Activated T-helper 1 cell treated with anti-CD3 and anti-CD28 coated beads, Interleukin-2, amount 50 U/mL, for 16 hours (primary cell): Measurements from ENCODE around the gene LNPEP.

Experiments
- DNase-seq, 2 donors: peaks; one replicate each; pipeline ENCODE4 v3.0.0-alpha.2; 2020; ENCODE audit warnings: low read depth in 1 of 2, low spot score in 1 of 2

LNPEP gene

DNA sequence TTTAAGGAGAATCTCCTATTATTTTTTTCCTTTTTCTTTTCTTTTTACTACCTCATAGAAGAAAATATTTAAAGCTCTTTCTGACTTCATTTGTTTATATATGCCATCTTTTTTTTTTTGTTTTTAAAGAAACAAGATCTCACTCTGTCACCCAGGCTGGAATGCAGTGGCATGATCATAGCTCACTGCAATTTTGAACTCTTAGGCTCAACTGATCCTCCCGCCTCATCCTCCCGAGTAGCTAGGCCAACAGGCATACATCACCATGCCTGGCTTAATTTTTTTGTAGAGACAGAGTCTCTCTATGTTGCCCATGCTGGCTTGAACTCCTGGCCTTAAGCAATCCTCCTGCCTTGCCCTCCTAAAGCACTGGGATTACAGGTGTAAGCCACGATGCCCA is 59.5 kb downstream of the LNPEP start:
- DNase-seq: no peak

DNA sequence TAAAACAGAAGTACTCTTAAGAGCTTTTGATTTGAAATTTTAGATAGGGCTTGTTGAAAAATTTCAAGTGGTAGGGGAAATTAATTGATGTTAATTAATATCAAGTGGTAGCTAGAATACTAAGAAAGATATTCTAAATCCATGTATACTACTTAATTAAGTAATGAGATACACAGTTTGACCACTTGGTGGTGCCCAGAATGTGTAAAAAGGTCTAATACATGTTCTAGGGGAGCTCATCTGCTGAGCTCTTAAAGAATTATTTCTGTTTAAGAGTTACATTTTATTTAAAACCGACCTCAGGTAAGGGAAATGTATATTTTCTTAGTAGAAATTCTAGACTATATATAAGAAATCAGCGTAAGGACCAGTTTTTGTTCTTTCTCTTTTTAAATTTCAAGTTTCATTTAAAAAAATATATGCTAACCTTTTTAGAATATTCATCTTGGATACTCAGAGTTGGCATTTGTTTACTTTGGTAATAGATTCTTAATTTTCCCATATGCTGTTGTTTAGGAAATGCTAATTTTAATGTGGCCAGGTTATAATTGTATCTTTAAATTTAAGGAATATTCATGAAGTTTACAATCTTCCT is 61.5 kb downstream of the LNPEP start:
- DNase-seq: no peak

DNA sequence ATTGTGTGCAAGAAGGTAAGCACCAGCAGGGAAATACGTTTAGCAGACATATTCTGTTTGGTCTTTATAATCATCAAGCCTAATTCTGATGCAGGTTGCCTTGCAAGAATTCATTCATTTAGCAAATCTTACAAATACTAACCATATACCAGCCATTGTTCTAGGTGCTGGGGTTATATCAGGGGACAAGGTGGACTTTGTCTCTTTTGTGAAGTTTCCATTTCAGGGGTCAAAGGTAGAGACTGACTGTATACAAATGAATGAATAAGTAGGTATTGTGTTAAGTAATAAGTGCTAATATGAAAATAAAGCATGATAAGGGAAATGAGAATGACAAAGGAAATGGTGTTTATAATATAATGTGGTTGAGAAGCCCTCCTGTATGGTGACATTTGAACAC is 64.0 kb downstream of the LNPEP start:
- DNase-seq: no peak

DNA sequence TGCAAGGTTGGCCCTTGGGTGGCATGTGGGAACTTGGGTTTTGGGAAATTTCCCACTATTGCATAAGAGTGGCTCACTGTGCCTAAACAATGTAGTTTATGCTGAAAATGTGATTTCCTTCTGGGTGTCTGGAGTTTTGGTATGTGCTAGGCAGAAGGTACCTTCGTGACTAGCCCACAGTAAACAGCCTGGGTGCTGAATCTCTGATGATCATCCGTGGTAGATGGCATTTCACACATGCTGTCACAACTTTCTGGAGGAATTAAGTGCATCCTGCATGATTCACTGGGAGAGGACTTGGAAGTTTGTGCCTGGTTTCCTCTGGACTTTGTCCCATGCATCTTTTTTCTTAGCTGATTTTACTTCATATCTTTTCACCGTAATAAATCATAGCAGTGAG is 64.5 kb downstream of the LNPEP start:
- DNase-seq: no peak

DNA sequence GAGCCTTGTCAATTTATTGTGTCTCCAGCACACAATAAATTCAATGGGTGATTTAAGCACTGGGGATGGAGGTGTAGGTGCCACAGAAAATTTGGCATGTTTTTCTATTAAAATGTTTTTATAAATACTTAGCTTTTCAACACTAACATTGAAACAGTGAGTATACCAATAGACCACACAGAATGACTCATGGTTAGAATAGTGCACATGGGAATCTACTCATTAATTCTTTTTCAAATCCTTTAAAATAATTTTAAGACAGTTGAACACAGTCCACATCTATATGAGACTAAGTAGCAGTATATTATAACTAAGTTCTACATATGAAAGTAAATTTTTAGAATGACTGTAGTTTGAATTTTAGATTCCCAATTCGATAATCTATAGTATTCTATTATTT is 67.1 kb downstream of the LNPEP start:
- DNase-seq: no peak

DNA sequence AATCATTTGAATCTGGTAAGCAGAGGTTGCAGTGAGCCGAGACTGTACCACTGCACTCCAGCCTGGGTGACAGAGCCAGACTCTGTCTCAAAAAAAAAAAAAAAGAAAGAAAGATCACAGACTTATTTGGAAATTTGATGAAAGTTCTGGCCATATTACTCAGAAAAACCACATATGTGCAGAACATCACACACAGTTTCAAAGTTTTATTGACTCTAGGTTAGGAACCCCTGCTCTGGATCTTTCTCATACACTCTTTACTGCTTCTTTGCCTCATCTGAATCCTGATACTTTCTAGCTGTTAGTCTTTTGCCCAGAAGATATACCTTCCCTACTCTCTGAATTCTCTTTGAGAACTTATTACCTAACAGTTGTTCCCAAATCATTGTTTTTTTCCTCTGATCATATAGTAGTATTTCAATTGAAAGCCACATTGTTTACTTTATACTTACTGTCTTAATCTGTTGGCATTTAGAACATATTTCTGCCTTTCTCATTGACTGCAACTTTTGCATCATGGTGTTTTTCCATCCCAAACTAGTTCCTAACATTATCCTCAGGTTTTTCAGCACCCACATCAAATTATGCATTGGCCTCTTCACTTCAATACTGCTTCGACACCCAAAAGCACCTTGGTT is 68.7 kb downstream of the LNPEP start:
- DNase-seq: no peak

DNA sequence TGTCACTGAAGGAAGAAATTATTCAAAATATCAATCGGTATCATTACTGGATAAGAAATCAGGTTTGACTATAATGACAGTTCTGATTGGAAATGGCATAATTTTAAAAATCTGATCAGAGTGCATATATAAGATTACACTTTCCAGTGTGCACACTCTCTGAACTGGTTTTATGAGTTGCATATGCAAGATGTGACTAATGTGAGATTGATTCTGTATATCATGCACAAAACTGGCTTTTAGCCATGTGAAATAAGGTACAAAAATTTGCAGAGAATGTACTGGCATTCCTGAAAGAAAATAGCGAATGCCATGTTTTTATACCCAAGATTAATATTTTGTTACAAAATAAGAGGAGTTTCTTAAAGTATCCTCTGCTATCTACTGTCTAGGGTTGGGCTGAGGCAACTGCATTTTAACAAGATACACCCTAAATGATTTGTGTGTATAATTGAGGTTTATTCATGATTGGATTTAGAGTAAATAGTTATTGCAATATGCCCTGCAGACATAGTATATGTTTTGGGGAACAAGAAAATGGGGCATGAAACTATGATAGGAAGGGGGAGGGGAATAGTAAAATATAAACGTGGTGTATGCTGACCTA is 70.7 kb downstream of the LNPEP start:
- no peak for DNase-seq

DNA sequence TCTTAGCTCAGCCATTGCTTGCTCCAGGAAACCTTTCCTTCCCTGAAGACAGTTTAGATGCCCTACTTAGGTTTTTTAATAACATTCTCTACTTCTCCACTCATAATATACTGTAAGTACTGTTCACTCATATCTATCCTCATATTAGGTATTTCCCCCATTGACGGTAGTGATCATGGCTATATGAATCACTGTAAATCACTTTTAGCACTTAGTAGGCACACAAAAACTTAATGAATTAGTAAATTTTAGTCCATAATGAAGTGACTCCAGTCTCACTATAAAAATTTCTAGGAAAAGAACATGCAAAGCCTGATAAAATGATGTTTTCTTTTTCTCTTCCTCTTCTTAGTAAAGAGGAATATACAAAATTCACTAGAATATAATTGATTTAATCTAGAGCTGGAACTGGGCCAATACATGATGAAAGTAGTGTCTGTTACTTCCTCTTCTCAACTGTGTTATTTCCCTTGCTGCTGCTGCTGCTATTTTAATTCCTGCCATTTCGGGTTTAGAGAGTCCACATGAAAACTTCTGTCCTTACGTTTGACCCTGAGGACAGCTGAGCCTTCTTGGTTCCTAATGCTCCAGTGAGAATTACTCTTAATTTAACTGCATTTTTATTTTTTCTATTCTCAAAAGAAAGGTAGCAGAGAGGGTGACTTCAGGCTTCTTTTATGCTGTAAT is 73.5 kb downstream of the LNPEP start:
- DNase-seq: no peak

DNA sequence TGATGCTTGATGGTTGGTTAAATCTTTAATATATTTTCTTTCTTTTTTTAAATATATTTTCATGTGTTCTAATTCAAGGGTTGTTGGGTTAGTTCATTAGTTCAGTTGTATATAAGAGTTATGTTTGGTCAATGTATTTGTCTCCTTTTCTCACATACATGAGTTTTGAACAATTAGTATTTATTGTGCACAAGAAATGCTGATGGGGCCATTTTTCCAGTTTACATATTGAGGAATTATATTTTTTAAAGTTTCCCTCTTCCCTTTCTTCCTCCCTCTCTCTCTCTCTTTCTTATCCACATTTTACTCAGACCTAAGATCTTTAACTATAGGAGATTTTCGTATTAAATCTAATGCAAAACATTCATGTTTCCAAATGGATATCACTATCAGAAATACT is 74.0 kb downstream of the LNPEP start:
- DNase-seq: no peak

DNA sequence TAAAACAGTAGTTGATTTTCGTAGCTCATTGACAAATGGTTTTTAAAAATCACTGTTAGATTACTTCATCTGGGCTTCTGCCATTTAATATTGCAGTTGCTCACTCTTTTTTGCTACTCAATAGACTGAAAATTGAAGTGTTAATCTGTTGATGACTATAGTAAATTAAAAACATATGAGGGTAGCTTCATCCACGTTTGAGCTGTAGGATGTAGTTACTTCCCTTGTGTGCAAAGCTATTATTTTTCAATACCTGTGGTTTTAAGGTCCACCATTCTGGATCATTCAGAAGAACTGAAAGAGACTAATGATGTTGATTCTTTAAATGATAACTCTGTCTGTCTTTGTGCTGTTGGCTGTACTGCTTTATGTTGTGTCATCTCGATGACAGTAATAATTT is 74.7 kb downstream of the LNPEP start:
- DNase-seq: no peak

DNA sequence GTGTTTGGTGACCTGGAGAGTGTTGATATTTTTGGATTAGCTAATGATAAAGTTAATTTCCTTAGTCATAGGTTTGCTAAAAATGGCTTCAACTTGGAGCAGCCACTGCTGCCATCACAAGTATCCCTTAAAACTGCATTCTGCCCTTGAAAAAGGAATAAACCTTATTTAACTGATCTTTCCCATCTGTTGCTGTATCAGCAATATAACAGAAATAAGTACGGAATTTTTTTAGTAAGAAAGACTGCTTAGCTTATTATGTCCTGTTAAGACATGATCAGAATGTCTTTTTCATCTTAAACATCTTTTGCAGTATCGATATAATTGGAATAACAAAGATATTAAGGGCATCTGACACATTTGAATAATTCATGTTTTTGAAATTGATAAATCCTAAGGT is 75.7 kb downstream of the LNPEP start:
- no peak for DNase-seq

DNA sequence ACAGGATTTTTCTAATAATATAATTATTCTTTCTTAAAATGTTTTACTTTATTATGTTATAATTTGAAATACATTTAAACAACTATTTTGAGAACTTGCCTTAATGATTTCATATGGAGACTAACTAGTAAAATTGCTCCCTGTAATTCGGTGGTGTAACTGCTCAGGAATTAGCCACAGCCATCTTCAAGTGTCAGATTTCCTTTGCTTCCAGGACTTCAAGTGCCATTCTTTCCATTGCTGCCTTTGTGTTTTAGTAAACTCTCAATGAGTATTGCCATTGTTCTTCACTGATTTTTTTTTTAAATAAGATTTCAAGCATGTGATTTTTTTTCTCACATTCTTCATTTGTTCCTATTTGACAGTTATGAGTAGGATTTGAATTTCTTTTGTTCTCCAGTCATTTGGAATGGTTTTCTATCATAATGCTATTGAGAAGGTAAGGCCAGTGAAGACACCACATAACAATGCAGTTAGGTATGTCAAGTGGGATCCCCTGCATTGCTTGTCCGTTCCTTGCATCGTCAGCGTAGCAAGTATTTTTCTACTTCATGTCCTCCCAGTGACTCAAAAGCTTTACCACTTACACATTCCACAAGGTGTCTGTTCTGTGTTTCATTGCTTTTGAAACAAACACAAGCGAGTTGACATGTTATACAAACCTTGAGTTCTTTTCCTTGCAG is 83.7 kb downstream of the LNPEP start:
- no peak for DNase-seq

DNA sequence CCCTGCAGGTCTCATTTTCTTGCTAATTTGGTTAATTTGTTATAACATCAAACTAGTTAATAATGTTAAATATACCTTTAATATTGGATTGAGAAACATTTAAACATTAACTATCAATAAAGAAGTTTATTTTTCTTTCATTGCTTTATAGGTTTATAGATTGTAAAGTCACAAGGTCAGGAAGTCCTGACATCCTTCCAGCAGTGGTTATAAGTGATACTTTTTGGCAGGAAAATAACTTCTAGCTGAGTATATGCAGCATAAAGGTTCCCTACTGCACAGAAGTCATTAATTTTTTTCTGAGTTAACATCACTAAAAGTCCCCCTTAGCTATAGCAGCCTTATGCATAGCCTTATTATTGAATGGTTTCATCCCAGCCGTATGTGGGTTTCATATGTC is 85.5 kb downstream of the LNPEP start:
- DNase-seq: no peak

DNA sequence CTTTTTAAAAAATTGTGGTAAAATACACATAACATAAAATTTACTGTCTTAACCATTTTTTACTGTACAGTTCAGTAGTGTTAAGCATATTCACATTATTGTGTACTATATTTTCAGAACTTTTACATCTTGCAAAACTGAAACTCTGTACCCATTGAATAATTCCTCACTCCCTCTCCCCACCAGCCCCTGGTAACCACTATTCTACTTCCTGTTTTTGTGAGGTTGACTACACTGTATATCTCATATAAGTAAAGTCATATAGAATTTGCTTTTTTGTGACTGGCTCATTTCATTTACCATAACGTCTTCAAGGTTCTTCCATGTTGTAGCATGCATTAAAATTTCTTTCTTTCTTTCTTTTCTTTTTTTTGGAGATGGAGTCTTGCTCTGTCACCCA is 87.0 kb downstream of the LNPEP start:
- no peak for DNase-seq

DNA sequence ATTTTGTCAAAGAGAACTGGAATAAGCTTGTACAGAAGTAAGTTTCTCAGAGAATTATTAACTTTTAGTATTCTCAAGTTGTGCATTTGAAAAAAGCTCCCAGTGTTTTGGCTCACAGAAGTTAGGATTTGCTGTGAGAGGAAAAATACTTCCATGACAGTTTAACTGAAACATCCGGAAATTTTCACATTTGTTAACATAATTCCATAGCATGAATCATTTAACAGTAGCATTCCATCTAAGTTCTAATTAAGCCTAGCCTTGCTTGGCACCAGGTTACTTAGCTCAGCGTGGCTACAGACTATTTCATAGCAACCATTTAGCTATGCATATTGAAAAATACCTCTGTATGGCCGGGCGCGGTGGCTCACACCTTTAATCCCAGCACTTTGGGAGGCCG is 90.8 kb downstream of the LNPEP start:
- DNase-seq: no peak

DNA sequence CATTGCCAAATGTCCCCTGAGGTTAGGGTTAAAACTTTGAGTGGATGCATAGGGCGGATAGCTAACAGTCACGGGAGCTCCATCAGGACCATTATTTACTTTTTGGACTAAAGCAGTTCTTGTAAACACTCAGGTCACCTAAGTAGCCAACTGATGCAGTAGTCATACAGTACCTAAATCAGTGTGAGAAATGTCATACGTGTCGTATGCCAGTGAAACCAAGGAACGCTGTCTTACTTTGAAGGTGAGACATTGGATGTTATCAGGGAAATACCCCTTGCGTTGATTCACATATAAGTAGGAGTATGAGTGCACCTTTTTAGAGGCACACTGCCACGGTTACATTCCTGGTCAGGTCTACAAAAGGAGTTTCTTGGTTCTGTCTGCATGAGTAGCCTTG is 101.9 kb downstream of the LNPEP start:
- no peak for DNase-seq

DNA sequence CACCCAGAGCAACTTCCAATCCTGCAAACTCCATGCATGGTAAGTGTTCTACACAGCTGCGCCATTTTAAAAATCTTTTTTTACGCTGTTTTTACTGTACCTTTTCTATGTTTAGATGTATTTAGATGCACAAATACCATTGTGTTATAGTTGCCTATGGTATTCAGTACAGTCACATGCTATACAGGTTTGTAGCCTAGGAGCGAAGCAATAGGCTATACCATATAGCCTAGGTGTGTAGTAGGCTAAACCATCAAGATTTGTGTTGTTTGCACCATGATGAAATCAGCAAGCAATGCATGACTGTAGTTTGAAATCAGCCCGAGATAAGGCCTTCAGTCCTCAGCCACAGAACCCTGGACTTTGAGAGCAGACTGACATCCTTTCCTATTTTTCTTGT is 105.4 kb downstream of the LNPEP start:
- DNase-seq: no peak

DNA sequence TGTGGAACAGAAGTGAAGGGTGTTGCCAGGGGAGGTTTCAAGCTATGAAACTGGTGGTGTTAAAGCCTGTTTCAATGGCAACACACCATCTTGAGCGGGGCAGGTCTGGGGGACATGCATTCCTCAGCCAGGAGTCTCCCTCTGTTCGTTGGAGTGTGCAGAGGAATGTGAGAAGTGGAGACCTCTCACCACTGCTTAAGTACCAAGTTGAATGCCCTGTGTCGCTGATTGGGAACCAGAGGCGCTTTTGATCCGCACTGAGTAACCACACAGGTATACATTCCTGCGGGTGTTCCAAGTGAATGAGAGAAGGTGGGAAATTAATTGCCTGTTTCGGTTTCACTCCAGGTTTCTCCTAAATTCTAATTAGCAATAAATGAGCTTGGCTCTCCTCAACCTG is 107.1 kb downstream of the LNPEP start:
- no peak for DNase-seq

DNA sequence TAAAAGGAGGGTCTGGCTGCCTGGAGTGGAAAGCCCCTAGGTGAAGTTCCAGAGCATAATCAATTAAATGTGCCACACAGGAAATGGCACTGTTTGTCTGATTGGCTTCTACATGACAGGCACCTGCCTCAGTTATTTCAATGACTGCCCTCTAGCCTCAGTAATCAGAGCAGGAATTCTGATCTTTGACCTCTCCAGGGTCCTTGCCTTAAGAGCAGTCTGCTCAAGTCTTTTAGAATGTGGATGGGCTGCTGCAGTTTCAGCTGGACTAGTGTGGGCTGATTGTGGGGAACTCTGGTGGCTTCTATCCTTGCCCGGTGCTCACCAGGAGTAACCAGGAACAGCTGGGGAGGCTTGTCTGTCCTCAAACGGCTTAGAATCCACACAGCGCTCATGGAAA is 107.6 kb downstream of the LNPEP start:
- no peak for DNase-seq

DNA sequence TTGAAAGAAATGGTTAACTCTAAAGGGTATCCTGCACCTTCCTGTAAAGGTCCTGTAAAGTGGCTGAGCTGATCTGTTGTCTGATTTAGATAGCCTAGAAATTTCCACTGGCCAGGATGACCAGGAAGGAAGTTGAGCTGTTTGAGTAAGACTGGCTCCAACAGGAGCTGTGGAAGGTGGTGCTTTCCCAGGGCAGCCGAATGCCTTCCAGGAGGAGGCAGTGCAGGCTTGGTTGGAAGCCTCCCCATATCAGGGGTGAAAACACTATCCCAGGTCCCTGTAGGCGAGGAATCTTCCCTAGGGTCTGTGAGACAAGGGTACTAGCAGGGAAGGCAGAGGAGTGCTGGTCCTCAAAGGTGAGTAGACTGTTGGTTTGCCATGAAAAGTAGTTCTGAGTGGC is 108.2 kb downstream of the LNPEP start:
- no peak for DNase-seq

DNA sequence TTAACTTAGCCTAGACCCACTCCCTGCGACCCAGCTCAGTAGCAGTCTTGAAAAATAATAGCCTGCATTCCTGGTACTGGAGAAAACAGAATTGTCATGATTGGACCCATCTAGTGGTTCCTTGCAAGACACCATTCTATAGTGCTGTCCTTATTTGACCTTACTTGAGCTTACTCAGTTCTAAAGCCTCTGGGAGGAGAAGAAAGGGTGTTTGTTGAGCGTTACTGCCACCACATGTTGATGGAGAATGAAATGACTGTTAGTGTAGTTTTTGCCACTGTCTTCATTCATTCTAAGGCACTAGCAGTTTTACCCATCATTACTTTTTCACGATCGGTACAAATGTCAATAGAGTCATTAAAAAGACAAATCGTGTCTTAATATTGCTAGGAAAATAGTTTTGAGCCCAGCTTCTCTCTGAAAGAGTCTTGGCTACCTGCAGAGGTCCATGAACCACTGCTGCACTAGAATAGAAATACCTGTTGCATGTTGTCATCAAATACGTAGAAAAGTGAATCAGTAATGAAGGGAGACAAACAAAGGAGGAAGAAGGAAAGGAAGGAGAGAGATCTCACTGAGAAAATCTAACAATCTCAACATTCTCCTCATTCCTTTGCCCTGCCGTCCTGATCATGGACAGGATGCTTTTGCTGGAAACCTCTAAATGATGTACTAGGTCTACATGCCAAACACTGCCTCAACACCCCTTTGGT is 110.5 kb downstream of the LNPEP start:
- no peak for DNase-seq
